IPS-11a (cell line): ENCODE measurements around the gene GAS7.

ENCODE experiments used
- H3K4me3 ChIP-seq: one replicate; pipeline ENCODE4 v1.5.1; 2013; ENCODE audit warnings: low read depth, low read length, control low read depth

GAS7 gene

GRCh38 chr17:9868552-9868951 lies 329.9 kb downstream of the GAS7 start:
- H3K4me3 ChIP-seq, result no peak overlapping the region

DNA sequence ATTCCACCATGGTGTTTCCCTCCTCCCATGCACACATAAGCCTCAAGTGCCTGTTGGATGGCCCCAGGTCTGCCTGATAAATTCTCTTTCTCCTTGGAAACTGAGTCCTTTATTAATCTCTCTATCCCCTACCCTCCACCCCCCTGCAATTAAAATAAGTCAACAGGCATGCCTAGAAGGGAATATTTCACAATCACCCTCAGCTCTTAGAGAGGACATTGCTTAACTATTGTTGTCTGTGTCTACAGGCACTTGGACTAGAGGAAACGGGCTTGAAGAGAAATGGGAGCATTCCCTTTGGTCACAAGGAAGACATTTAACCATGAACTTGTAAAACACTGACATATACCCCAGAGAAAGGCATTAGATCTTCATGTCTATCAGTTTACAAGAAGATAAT lies 332.8 kb downstream of the GAS7 start:
- no peak overlapping the region for H3K4me3 ChIP-seq

DNA sequence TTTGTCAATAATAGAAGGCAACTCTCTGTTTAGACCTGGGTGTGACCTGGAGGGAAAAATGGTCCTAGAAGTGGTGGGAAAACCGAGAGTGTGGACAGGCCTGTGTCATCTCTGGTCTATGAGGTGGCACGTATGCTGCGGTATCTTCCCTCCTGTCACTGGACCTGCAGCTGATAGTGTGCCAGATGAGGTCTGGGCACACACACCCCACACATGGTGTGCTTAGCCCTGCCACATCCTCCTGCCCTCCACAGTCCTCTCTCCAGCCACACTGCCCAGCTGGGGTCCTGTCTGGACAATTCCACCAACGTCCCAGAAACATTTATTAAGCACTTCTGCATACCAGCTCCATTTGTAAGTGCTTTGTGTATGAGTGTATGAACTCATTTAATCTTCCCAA lies 335.5 kb downstream of the GAS7 start:
- H3K4me3 ChIP-seq, result no peak overlapping the region

DNA sequence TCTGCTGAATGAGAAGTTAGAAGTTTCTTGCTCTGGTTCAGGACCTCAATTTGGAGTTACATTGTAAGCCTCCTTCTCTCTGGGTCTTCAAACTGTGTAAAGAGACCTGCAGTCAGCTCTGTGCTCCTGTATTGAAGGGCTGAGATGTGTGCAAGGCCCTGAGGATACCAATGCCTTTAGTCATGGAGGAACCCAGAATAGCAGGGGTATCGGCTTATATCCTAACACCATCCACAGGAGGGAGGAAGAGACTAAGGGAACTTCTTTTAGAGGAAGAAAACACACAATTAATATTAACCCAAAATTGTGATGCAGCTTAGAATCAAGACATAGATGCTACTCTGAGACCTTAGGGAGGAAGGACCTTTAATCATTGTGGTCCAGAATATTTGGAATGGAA lies 336.2 kb downstream of the GAS7 start:
- H3K4me3 ChIP-seq, result no peak overlapping the region

GRCh38 chr17:9860851-9861250 lies 337.6 kb downstream of the GAS7 start:
- H3K4me3 ChIP-seq, result no peak overlapping the region
